HepG2 (cell line): ENCODE results near the gene EDEM3. TPM values are rescaled to one million over a fixed set of nuclear protein-coding genes. Genes with fewer than 3 reads are reported as not detected.
A peak's percentile ranks its signal among the peaks of the same experiment; 100 is the strongest.

Experiments used
- ASH2L ChIP-seq: fragments of 300-600, 200-600 bp; sonication (generic); IDR thresholded peaks from 2 replicates; pipeline ENCODE4 v1.7.0; 2017; ENCODE audit warnings: low read depth, mild to moderate bottlenecking, moderate library complexity, mixed read lengths, low read length; ENCODE audit not compliant: insufficient read length
- CENPX ChIP-seq: sonication (generic); formaldehyde crosslinking; IDR thresholded peaks from 2 replicates; pipeline ENCODE4 v1.9.0; 2021; ENCODE audit warnings: mild to moderate bottlenecking, missing genetic modification reagents, moderate library complexity
- GABPB1 ChIP-seq: IDR thresholded peaks from 2 replicates; pipeline ENCODE4 v1.6.1; 2016; ENCODE audit warnings: mild to moderate bottlenecking, missing genetic modification reagents, moderate library complexity, missing compliant biosample characterization
- KDM3A ChIP-seq: IDR thresholded peaks from 2 replicates; pipeline ENCODE4 v1.6.1; 2018; ENCODE audit warnings: low read depth, missing compliant biosample characterization
- SAP130 ChIP-seq: IDR thresholded peaks from 2 replicates; pipeline ENCODE4 v1.6.1; 2016; ENCODE audit warnings: low read depth
- TAF1 ChIP-seq: sonication (generic); formaldehyde crosslinking; IDR thresholded peaks from 2 replicates; pipeline ENCODE4 v1.4.0; 2020; ENCODE audit warnings: missing genetic modification reagents
- TFDP1 ChIP-seq: IDR thresholded peaks from 2 replicates; pipeline ENCODE4 v1.6.1; 2016; ENCODE audit warnings: missing compliant biosample characterization, missing genetic modification reagents, borderline replicate concordance
- TIGD3 ChIP-seq: sonication (generic); formaldehyde crosslinking; IDR thresholded peaks from 2 replicates; pipeline ENCODE4 v1.5.1; 2020; ENCODE audit warnings: mild to moderate bottlenecking, missing genetic modification reagents, borderline replicate concordance
- ZBTB40 ChIP-seq, 2 experiments: fragments of 450-650 bp in 1 of 2; sonication (generic) in 1 of 2; formaldehyde crosslinking in 1 of 2; IDR thresholded peaks; 2 replicates each; pipeline versions ENCODE4 v1.6.1 to v1.8.0; 2016 to 2022; ENCODE audit warnings: antibody characterized with exemption in 1 of 2, mild to moderate bottlenecking in 1 of 2, missing genetic modification reagents in 1 of 2
- ZFP1 ChIP-seq: IDR thresholded peaks from 2 replicates; pipeline ENCODE4 v1.6.1; 2016
- ZNF232 ChIP-seq: sonication (generic); formaldehyde crosslinking; IDR thresholded peaks from 2 replicates; pipeline ENCODE4 v1.4.0; 2020; ENCODE audit warnings: missing genetic modification reagents, borderline replicate concordance
- ZNF256 ChIP-seq: sonication (generic); formaldehyde crosslinking; conservative IDR thresholded peaks from 2 replicates; pipeline ENCODE4 v1.4.0; 2020; ENCODE audit warnings: missing genetic modification reagents
- ZNF354B ChIP-seq: sonication (generic); formaldehyde crosslinking; IDR thresholded peaks from 2 replicates; pipeline ENCODE4 v1.8.0; 2022; ENCODE audit warnings: mild to moderate bottlenecking, missing genetic modification reagents
- ZNF619 ChIP-seq: sonication (generic); formaldehyde crosslinking; IDR thresholded peaks from 2 replicates; pipeline ENCODE4 v1.4.0; 2020; ENCODE audit warnings: mild to moderate bottlenecking, missing genetic modification reagents
- ZNF775 ChIP-seq: sonication (generic); formaldehyde crosslinking; IDR thresholded peaks from 2 replicates; pipeline ENCODE4 v1.4.0; 2020; ENCODE audit warnings: missing genetic modification reagents, mild to moderate bottlenecking, moderate library complexity, borderline replicate concordance
- ZNF790 ChIP-seq: sonication (generic); formaldehyde crosslinking; IDR thresholded peaks from 2 replicates; pipeline ENCODE4 v1.8.0; 2022; ENCODE audit warnings: missing genetic modification reagents, mild to moderate bottlenecking, borderline replicate concordance
- ZNF83 ChIP-seq: sonication (generic); formaldehyde crosslinking; IDR thresholded peaks from 2 replicates; pipeline ENCODE4 v1.4.0; 2020; ENCODE audit warnings: missing genetic modification reagents, mild to moderate bottlenecking, borderline replicate concordance
- polyA plus RNA-seq, 8 experiments: library from polyadenylated mRNA; depleted of rRNA in 3 of 8; stranded (reverse) in 7 of 8; unstranded in 1 of 8; fragments of >200 nt; fragmentation: Illumina TruSeq in 4 of 8; extraction: Trizol in 4 of 8; gene quantifications; 2 replicates each; pipeline versions ENCODE4 v1.2.1 to v1.2.3, GENCODE V29; 2011 to 2016; ENCODE audit warnings: low read depth in 4 of 8, missing spikeins in 1 of 8, mixed read lengths in 1 of 8; ENCODE audit not compliant: insufficient read depth in 1 of 8
- total RNA-seq, 5 experiments: library from RNA; depleted of rRNA; stranded (reverse); fragments of >200 nt; fragmentation: Illumina TruSeq; extraction: Trizol; gene quantifications; 2 replicates each; pipeline ENCODE4 v1.2.3, GENCODE V29; 2016; ENCODE audit warnings: low read depth in 1 of 5

The EDEM3 gene
- total and polyA plus RNA-seq, 2 of the 13 experiments (the other 11 are each of a cell fraction or from before 2014, with no cell fraction given) = 13.1 to 18.2 TPM

DNA sequence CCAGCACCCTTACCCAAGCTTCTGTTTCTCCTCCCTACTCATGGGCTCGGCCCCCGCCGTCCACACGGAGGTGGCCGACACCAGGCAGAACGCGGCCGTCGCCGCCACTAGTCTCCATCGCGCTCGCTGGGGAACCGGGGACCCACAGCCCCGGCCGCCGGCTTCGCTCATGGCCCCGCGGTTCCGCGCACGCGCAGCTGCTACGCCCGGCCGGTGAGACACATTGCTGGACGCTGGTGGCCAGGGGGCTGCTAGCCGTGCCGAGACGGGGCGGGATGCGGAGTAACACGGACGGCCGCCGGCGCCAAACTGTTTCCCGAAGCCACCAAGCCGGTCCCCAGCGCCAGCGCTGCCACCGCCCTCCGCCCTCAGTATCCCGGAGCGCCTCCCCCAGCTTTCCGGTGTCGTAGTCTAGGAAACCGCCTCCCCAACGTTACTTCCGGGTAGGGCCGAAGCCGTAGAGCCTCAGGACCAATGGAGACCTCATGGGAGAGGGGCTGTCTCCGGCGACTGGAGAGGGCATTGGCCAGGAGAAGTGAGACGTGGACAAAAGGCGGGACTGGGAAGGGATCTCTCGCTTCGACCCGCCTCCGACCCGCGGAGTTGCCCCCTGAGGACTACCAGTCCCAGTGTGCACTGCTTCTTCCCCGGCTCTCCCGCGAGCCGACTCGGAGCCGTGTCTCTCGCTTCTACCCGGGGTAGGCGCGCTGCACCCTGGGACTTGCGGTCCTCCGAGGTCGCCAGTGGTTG is at the start of gene EDEM3 (continued):
- TF ChIP-seq ZBTB40 (IDR thresholded peaks at IDR 0.05) = peak; percentile 44; the same call in 1 of the 2 replicates
- no peak; the same call in 1 of the 2 replicates for TF ChIP-seq ZBTB40 (CRISPR knock-in tag; IDR thresholded peaks at IDR 0.05)
- TF ChIP-seq TFDP1 = peak; percentile 39; the same call in 1 of the 2 replicates
- peak; percentile 67; the same call in 1 of the 2 replicates for TF ChIP-seq ZNF83
- peak; percentile 11; the same call in 1 of the 2 replicates for TF ChIP-seq KDM3A
- TF ChIP-seq ZNF619 (CRISPR knock-in tag) = peak; percentile 18; the same call in 1 of the 2 replicates
- peak; percentile 67; the same call in 1 of the 2 replicates for TF ChIP-seq ZNF256 (CRISPR knock-in tag)
- TF ChIP-seq TAF1 = peak; percentile 79
- peak; percentile 96 for TF ChIP-seq GABPB1 (CRISPR knock-in tag)
- 0 out of 2 replicates have a peak, but pooled peaks have one; percentile 84 for TF ChIP-seq ZNF354B (CRISPR knock-in tag)
- TF ChIP-seq ZFP1 (CRISPR knock-in tag) = no peak
- TF ChIP-seq ASH2L = peak; percentile 67
- peak; percentile 87 for TF ChIP-seq SAP130 (CRISPR knock-in tag)
- TF ChIP-seq TIGD3 = no peak
- no peak for TF ChIP-seq CENPX (CRISPR knock-in tag)
- no peak for TF ChIP-seq ZNF775 (CRISPR knock-in tag)
- TF ChIP-seq ZNF232 = 0 out of 2 replicates have a peak, but pooled peaks have one; percentile 8
- peak; percentile 67; the same call in 1 of the 2 replicates for TF ChIP-seq ZNF790
